GM18858 (cell line): ENCODE measurements around the gene SHMT2.
A peak's percentile ranks its signal among the peaks of the same experiment; 100 is the strongest.

Source experiments
- ATAC-seq: cut with Tn5 transposase; IDR thresholded peaks from one replicate; pipeline ENCODE4 v1.9.1; 2021; ENCODE audit not compliant: unreplicated experiment

SHMT2 gene

DNA sequence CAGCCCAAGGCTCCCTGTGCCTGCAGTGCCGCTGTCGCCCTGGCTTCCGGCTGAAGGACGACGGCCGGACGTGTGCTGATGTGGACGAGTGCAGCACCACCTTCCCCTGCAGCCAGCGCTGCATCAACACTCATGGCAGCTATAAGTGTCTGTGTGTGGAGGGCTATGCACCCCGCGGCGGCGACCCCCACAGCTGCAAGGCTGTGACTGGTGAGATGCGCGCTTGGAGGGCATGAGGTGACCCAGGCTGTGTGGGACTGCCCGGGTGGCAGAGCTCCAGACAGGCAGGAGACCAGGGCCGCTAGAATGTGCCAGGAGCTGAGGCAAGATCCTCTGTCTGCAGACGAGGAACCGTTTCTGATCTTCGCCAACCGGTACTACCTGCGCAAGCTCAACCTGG lies 32.6 kb upstream of the SHMT2 start:
- no peak for ATAC-seq

DNA sequence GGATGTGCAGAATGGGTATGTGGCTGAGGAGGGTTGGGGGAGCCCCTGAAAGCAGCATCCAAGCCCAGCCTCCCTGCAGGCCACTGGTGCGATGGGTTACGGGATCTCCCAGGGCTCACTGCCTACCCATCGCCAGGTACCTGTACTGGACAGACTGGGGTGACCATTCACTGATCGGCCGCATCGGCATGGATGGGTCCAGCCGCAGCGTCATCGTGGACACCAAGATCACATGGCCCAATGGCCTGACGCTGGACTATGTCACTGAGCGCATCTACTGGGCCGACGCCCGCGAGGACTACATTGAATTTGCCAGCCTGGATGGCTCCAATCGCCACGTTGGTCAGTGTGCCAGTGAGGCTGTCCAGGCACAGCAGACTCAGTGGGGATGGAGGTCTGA lies 31.2 kb upstream of the SHMT2 start:
- ATAC-seq: no peak

DNA sequence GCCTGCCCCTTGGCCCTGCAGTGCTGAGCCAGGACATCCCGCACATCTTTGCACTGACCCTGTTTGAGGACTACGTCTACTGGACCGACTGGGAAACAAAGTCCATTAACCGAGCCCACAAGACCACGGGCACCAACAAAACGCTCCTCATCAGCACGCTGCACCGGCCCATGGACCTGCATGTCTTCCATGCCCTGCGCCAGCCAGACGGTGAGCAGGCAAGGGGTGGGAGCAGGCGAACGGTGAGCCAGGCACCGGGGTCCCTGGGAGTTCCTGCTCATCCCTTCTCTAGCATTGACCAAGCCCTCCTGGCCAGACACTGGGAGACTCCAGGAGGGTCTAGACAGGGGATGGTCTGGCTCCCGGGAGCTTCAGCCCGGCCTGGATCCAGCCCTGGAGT lies 30.3 kb upstream of the SHMT2 start:
- ATAC-seq: no peak

- no peak for ATAC-seq
Measured at GRCh38 chr12:57200497-57200896, 29.0 kb upstream of the SHMT2 start.

- no peak for ATAC-seq
Measured at GRCh38 chr12:57201219-57201618, 28.3 kb upstream of the SHMT2 start.

- no peak for ATAC-seq
Measured at GRCh38 chr12:57201631-57202030, 27.9 kb upstream of the SHMT2 start.

DNA sequence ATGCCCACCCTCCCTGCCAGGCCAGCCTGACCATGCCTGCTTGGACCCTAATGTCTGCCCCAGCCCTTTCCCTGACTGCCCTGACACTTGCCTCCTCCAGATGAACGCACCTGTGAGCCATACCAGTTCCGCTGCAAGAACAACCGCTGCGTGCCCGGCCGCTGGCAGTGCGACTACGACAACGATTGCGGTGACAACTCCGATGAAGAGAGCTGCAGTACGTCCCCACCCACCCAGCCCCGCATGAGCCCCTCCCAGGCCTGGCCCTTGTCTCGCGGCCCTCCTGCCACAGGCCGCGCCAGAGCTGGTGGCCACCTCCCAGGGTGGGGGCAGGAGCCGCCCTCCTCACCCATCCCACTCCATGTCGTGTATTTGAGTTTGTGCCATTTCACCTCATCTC lies 27.2 kb upstream of the SHMT2 start:
- ATAC-seq: no peak

DNA sequence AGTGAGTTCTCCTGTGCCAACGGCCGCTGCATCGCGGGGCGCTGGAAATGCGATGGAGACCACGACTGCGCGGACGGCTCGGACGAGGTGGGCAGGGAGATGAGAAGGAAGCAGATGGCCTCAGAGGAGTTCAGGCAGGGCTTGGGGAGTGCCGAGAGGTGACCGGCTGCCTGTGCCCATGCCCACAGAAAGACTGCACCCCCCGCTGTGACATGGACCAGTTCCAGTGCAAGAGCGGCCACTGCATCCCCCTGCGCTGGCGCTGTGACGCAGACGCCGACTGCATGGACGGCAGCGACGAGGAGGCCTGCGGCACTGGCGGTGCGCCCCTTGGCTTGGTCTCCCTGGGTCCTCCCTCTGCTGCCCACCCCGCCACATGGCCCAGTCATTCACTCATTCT lies 26.3 kb upstream of the SHMT2 start:
- ATAC-seq: no peak

GRCh38 chr12:57203791-57204190 lies 25.7 kb upstream of the SHMT2 start:
- no peak for ATAC-seq

- ATAC-seq: no peak
Measured at GRCh38 chr12:57204454-57204853, 25.1 kb upstream of the SHMT2 start.

DNA sequence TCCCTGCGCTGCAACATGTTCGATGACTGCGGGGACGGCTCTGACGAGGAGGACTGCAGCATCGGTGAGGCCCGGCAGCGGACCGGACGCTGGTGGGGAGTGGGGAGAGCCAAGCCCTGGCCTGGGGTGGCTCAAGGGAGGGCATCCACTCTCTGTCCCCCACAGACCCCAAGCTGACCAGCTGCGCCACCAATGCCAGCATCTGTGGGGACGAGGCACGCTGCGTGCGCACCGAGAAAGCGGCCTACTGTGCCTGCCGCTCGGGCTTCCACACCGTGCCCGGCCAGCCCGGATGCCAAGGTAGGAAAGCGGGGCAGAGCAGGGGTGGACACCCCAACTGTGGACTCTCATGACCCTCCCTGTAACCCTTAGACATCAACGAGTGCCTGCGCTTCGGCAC lies 24.3 kb upstream of the SHMT2 start:
- ATAC-seq: no peak

DNA sequence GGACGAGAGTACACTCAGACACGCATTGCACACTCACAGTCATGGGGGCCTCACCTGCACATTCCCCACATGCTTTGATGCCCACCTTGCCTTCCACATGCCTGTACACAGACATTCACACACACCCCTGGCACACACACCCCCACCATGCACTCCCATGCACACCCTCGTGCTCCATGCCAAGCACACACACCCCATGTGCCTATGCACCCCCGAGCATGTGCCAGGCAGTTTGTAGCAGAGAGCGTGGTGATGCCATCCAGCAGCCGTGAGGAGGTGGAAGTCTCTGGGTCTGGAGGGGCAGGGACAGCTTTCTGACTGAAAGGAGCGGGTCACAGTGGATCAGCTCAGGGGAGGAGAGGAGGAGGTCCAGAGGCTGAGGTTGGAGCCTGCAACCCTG lies 23.6 kb upstream of the SHMT2 start:
- no peak for ATAC-seq

DNA sequence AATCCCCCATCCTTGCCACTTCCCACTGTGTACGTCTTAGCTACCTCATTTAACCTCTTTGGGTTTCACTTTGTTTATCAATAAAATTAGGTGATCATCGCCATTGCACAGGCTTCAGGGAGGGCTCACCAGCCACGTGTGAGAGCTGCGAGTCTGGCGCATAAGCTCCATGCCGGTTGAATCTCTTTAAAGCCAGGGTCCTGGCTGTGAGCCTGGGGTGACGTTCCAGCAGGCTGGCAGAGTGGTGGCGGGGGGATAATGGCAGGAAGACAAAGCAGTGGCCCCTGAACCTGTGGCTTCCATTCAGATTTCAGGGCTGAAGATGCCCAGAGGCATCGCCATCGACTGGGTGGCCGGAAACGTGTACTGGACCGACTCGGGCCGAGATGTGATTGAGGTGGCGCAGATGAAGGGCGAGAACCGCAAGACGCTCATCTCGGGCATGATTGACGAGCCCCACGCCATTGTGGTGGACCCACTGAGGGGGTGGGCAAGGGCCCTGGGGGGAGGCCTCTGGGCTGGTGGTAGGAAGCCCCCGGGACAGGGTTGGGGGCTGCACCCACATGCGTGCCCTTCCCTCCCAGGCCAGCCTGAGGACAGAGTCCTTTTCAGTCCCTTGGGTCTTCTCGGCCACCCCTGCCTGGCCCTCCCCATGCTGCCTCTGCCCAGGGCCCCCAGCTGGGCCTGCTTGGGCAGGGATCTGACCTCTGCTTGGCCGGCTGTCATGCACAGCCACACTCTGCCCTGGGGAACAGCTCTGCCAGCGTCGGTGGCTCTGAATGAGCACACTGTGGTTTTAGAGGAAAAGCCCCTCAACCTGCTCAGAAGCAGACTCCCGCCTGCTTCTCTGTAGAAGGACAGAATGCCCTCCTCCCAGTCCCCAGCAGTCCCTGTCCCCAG lies 21.5 kb upstream of the SHMT2 start:
- no peak for ATAC-seq

DNA sequence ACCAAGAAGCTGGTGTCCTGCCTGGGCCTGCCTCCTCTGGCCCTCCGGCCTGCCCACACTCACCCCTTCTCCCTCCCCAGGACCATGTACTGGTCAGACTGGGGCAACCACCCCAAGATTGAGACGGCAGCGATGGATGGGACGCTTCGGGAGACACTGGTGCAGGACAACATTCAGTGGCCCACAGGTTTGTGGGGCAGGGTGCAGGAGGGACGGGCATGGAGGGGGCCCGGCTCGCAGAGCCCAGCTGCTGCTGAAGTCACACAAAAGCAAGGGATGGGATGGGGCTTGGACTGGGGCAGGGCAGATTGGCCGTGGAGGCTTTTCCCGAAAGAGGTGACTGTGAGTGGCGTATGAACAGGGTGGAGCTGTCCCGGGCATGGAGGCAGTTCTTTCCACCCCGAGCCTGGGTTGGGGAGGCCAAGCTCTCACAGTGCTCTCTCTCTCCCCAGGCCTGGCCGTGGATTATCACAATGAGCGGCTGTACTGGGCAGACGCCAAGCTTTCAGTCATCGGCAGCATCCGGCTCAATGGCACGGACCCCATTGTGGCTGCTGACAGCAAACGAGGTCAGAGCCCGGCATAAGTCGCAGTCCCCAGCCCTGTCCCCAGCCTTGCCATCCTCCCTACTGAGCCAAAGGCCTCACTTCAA lies 20.8 kb upstream of the SHMT2 start:
- no peak for ATAC-seq

DNA sequence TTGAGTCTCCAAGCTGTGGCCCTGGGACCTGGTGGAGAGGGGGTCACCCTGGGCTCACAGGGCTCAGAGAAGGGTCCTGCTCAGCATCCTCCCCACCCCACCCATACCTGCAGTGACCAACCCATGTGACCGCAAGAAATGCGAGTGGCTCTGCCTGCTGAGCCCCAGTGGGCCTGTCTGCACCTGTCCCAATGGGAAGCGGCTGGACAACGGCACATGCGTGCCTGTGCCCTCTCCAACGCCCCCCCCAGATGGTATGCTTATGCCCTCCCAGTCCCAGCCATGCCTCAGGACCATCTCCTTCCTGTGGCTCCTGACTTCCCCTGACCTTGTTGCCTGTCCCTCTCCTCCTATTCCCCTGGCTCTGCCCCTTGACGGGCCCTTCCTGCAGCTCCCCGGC lies 19.6 kb upstream of the SHMT2 start:
- ATAC-seq: no peak

DNA sequence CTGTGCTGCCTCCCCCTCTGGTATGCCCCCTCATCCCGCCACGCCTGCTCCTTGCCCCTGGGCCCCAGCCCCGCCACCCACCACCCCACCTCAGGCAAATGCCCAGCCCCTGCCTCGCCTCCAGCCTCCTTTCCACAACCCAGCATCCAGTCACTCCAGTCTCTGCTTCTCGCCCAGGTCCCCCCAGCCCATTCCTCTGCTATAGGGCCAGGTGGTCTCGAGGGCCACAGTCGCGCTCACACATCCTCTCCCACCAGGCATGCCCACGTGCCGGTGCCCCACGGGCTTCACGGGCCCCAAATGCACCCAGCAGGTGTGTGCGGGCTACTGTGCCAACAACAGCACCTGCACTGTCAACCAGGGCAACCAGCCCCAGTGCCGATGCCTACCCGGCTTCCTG lies 19.1 kb upstream of the SHMT2 start:
- no peak for ATAC-seq

DNA sequence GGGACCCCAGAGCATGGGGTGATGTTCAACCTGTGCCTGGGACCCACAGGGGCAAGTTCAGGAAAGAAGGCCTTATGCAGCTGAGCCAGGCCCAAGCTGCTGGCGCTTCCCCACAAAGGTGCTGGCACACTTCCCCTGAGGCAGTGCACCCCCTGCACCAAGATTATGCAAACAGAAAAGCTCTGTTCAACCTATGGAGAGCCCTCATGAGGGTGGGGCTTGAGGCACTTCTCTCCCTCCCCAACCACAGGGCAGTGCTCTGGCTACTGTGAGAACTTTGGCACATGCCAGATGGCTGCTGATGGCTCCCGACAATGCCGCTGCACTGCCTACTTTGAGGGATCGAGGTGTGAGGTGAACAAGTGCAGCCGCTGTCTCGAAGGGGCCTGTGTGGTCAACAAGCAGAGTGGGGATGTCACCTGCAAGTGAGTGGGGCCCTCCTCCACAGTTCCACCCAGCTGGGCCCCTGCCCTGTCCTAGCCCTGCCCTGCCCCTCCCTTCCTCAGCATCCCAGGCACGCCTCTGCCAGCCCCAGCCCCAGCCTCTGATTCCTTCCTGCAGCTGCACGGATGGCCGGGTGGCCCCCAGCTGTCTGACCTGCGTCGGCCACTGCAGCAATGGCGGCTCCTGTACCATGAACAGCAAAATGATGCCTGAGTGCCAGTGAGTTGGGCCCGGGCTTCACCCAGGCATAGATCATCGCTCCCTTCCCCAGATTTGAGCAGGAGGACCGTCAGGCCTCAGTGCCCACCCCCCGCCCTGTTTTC lies 18.4 kb upstream of the SHMT2 start:
- no peak for ATAC-seq

GRCh38 chr12:57211791-57212700 lies 17.5 kb upstream of the SHMT2 start:
- ATAC-seq: no peak

DNA sequence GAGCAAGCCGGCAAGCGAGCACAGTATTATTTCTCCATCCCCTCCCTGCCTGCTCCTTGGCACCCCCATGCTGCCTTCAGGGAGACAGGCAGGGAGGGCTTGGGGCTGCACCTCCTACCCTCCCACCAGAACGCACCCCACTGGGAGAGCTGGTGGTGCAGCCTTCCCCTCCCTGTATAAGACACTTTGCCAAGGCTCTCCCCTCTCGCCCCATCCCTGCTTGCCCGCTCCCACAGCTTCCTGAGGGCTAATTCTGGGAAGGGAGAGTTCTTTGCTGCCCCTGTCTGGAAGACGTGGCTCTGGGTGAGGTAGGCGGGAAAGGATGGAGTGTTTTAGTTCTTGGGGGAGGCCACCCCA lies 16.8 kb upstream of the SHMT2 start:
- ATAC-seq: no peak

GRCh38 chr12:57213058-57213715 lies 16.3 kb upstream of the SHMT2 start:
- peak; percentile 36 for ATAC-seq
